K562 (cell line): ENCODE data around the gene RDH8.

Experiments
- ATF2 ChIP-seq: sonication (generic); formaldehyde crosslinking; IDR thresholded peaks from 2 replicates; pipeline ENCODE4 v1.8.1; 2022; ENCODE audit warnings: missing genetic modification reagents
- CCNT2 ChIP-seq: IDR thresholded peaks from 2 replicates; pipeline ENCODE4 v1.6.1; 2011; ENCODE audit warnings: borderline replicate concordance, low read depth, mild to moderate bottlenecking, moderate library complexity, mixed read lengths, low read length; ENCODE audit not compliant: insufficient read length; ENCODE audit errors: extremely low read depth
- CTCF ChIP-seq, 3 experiments: IDR thresholded peaks in 2 of 3; conservative IDR thresholded peaks in 1 of 3; 2 replicates each; pipeline ENCODE4 v1.5.1; 2011 to 2012; ENCODE audit warnings: low read length in 3 of 3, mild to moderate bottlenecking in 3 of 3, control low read depth in 2 of 3, improper control_type of control experiment in 1 of 3, inconsistent platforms in 1 of 3, low read depth in 1 of 3, mixed read lengths in 1 of 3, moderate library complexity in 1 of 3; ENCODE audit not compliant: insufficient read depth in 2 of 3
- FOXJ3 ChIP-seq: sonication (generic); formaldehyde crosslinking; IDR thresholded peaks from 2 replicates; pipeline ENCODE4 v1.4.0; 2020; ENCODE audit warnings: mild to moderate bottlenecking, missing genetic modification reagents
- JUNB ChIP-seq: fragments of 450-650 bp; formaldehyde crosslinking; conservative IDR thresholded peaks from 2 replicates; pipeline ENCODE4 v1.4.0; 2020; ENCODE audit warnings: mild to moderate bottlenecking
- NFIC ChIP-seq: fragments of 450-650 bp; IDR thresholded peaks from 2 replicates; pipeline ENCODE4 v1.6.1; 2017; ENCODE audit warnings: mild to moderate bottlenecking, inconsistent platforms
- POLR2A ChIP-seq: fragments of 450-650 bp; conservative IDR thresholded peaks from 2 replicates; pipeline ENCODE4 v1.6.1; 2016
- POLR2AphosphoS5 ChIP-seq: IDR thresholded peaks from 2 replicates; pipeline ENCODE4 v1.6.1; 2011; ENCODE audit warnings: mild to moderate bottlenecking, low read depth, low read length, moderate library complexity; ENCODE audit not compliant: control insufficient read depth, insufficient read depth
- PREB ChIP-seq: sonication (generic); formaldehyde crosslinking; IDR thresholded peaks from 2 replicates; pipeline ENCODE4 v1.8.1; 2023; ENCODE audit warnings: mild to moderate bottlenecking, missing genetic modification reagents
- ZBTB1 ChIP-seq: sonication (generic); formaldehyde crosslinking; IDR thresholded peaks from 2 replicates; pipeline ENCODE4 v1.8.1; 2023; ENCODE audit warnings: missing genetic modification reagents, low read depth, mild to moderate bottlenecking, borderline replicate concordance
- ZBTB11 ChIP-seq, 3 experiments: fragments of 200-800 bp in 1 of 3; fragments of 250-450 bp in 1 of 3; fragments of 450-650 bp in 1 of 3; sonication (Bioruptor Pico) in 1 of 3; sonication (Bioruptor generic) in 1 of 3; formaldehyde crosslinking in 1 of 3; IDR thresholded peaks; 2 replicates each; pipeline versions ENCODE4 v1.6.1 to v1.8.0; 2016 to 2022; ENCODE audit warnings: mild to moderate bottlenecking in 2 of 3, missing genetic modification characterization in 2 of 3, missing compliant biosample characterization in 1 of 3, moderate library complexity in 1 of 3
- ZNF764 ChIP-seq: fragments of 250-450 bp; sonication (Bioruptor Pico); IDR thresholded peaks from 2 replicates; pipeline ENCODE4 v1.4.0; 2020; ENCODE audit warnings: low read depth, mild to moderate bottlenecking, moderate library complexity
- ZNF830 ChIP-seq: fragments of 250-450 bp; sonication (Bioruptor Pico); IDR thresholded peaks from 2 replicates; pipeline ENCODE4 v1.5.0; 2021; ENCODE audit warnings: mild to moderate bottlenecking

- no peak for TF ChIP-seq NFIC
- TF ChIP-seq ZNF830 (CRISPR knock-in tag), result no peak
- no peak for TF ChIP-seq PREB (CRISPR knock-in tag)
- no peak for TF ChIP-seq CTCF (IDR thresholded peaks at IDR 0.05 in 2 of 3, conservative IDR thresholded peaks at IDR 0.05 in 1 of 3; ENCODE audit: insufficient read depth in 2 of 3, low read depth in 1 of 3, low read length in 3 of 3)
- TF ChIP-seq ZNF764 (CRISPR knock-in tag), result no peak
- TF ChIP-seq ATF2 (CRISPR knock-in tag), result no peak
- TF ChIP-seq POLR2AphosphoS5, result no peak
- TF ChIP-seq JUNB (CRISPR knock-in tag), result no peak
- TF ChIP-seq FOXJ3, result no peak
- no peak for TF ChIP-seq POLR2A
- no peak for TF ChIP-seq ZBTB1 (CRISPR knock-in tag)
- no peak for TF ChIP-seq CCNT2
- no peak for TF ChIP-seq ZBTB11 (CRISPR knock-in tag; IDR thresholded peaks at IDR 0.05)
Observed at GRCh38 chr19:10018263-10018662, 5.0 kb downstream of the RDH8 start.
